Mesenchymal stem cell (in vitro differentiated cells and primary cell): Measurements from ENCODE around the gene ERMAP.

Source experiments
- DNase-seq: peaks from one replicate; pipeline ENCODE4 v3.0.0-alpha.2; 2013
- H2AFZ ChIP-seq: one replicate; pipeline ENCODE4 v1.6.1; 2013; ENCODE audit warnings: low read depth, mild to moderate bottlenecking, control low read depth, inconsistent platforms, low read length, moderate library complexity
- H2AK5ac ChIP-seq: 2 replicates; pipeline ENCODE4 v1.6.1; 2013; ENCODE audit warnings: low read length, moderate library complexity, mild to moderate bottlenecking, inconsistent platforms; ENCODE audit not compliant: severe bottlenecking
- H2BK120ac ChIP-seq: one replicate; pipeline ENCODE4 v1.6.1; 2013; ENCODE audit warnings: low read depth, mild to moderate bottlenecking, inconsistent platforms, low read length, moderate library complexity
- H2BK12ac ChIP-seq, 2 experiments: one replicate each; pipeline ENCODE4 v1.6.1; 2013; ENCODE audit warnings: inconsistent platforms in 2 of 2, low read length in 2 of 2, mild to moderate bottlenecking in 2 of 2, moderate library complexity in 2 of 2, control low read depth in 1 of 2
- H2BK15ac ChIP-seq: one replicate; pipeline ENCODE4 v1.6.1; 2013; ENCODE audit warnings: mild to moderate bottlenecking, low read depth, inconsistent platforms; ENCODE audit not compliant: poor library complexity, severe bottlenecking
- H2BK5ac ChIP-seq: 2 replicates; pipeline ENCODE4 v1.6.1; 2013; ENCODE audit warnings: low read depth, mild to moderate bottlenecking, low read length, control low read depth, inconsistent platforms; ENCODE audit not compliant: poor library complexity, severe bottlenecking
- H3K14ac ChIP-seq, 2 experiments: one replicate each; pipeline ENCODE4 v1.6.1; 2013; ENCODE audit warnings: inconsistent platforms in 2 of 2, low read length in 2 of 2, control low read depth in 1 of 2, mild to moderate bottlenecking in 1 of 2, moderate library complexity in 1 of 2
- H3K18ac ChIP-seq, 2 experiments: one replicate each; pipeline ENCODE4 v1.6.1; 2013; ENCODE audit warnings: inconsistent platforms in 2 of 2, low read length in 2 of 2, control low read depth in 1 of 2, low read depth in 1 of 2, mild to moderate bottlenecking in 1 of 2
- H3K23ac ChIP-seq, 2 experiments: one replicate each; pipeline ENCODE4 v1.6.1; 2013; ENCODE audit warnings: inconsistent platforms in 2 of 2, low read length in 2 of 2, mild to moderate bottlenecking in 2 of 2, moderate library complexity in 2 of 2, control low read depth in 1 of 2
- H3K27ac ChIP-seq: 2 replicates; pipeline ENCODE4 v1.5.1; 2013; ENCODE audit warnings: mild to moderate bottlenecking, moderate library complexity, low read length, control low read depth, inconsistent platforms; ENCODE audit not compliant: poor library complexity, severe bottlenecking
- H3K27me3 ChIP-seq, 2 experiments: 2 replicates each; pipeline versions ENCODE4 v1.6.1 to v1.7.0; 2013; ENCODE audit warnings: low read length in 2 of 2, mild to moderate bottlenecking in 2 of 2, moderate library complexity in 2 of 2, control low read depth in 1 of 2, inconsistent platforms in 1 of 2; ENCODE audit not compliant: control insufficient read depth in 1 of 2, insufficient read depth in 1 of 2
- H3K36me3 ChIP-seq, 2 experiments: 2 replicates each; pipeline versions ENCODE4 v1.6.1 to v1.7.0; 2013; ENCODE audit warnings: low read length in 2 of 2, control low read depth in 1 of 2, inconsistent platforms in 1 of 2, low read depth in 1 of 2, mild to moderate bottlenecking in 1 of 2; ENCODE audit not compliant: insufficient read depth in 2 of 2, control insufficient read depth in 1 of 2
- H3K4ac ChIP-seq, 2 experiments: one replicate each; pipeline ENCODE4 v1.6.1; 2013; ENCODE audit warnings: inconsistent platforms in 2 of 2, low read length in 2 of 2, mild to moderate bottlenecking in 2 of 2, moderate library complexity in 2 of 2, control low read depth in 1 of 2, low read depth in 1 of 2
- H3K4me1 ChIP-seq: 2 replicates; pipeline ENCODE4 v1.6.1; 2013; ENCODE audit warnings: low read depth, low read length, control low read depth; ENCODE audit not compliant: control insufficient read depth, insufficient read depth
- H3K4me2 ChIP-seq: 2 replicates; pipeline ENCODE4 v1.6.1; 2013; ENCODE audit warnings: low read length, mild to moderate bottlenecking, inconsistent platforms; ENCODE audit not compliant: poor library complexity, severe bottlenecking
- H3K4me3 ChIP-seq, 2 experiments: 2 replicates each; pipeline versions ENCODE4 v1.5.1 to v1.7.0; 2013; ENCODE audit warnings: low read length in 2 of 2, mild to moderate bottlenecking in 2 of 2, control low read depth in 1 of 2, low read depth in 1 of 2; ENCODE audit not compliant: insufficient read depth in 1 of 2
- H3K79me1 ChIP-seq: replicated peaks from 2 replicates; pipeline ENCODE4 v1.6.1; 2013; ENCODE audit warnings: mild to moderate bottlenecking, control low read depth, low read length, inconsistent platforms; ENCODE audit not compliant: poor library complexity, severe bottlenecking
- H3K9ac ChIP-seq: 2 replicates; pipeline ENCODE4 v1.7.0; 2013; ENCODE audit warnings: mild to moderate bottlenecking, low read length, moderate library complexity
- H3K9me3 ChIP-seq: 2 replicates; pipeline ENCODE4 v1.7.0; 2013; ENCODE audit warnings: mild to moderate bottlenecking, low read length; ENCODE audit not compliant: control insufficient read depth
- H4K8ac ChIP-seq: one replicate; pipeline ENCODE4 v1.6.1; 2013; ENCODE audit warnings: inconsistent platforms, mild to moderate bottlenecking, low read length, moderate library complexity
- H4K91ac ChIP-seq: one replicate; pipeline ENCODE4 v1.6.1; 2013; ENCODE audit warnings: mild to moderate bottlenecking, low read length, inconsistent platforms
- WGBS: methylation state at CpG from one replicate; pipeline ENCODE4 v1.1.7; 2013; ENCODE audit warnings: mixed read lengths; 5-methylcytosine and 5-hydroxymethylcytosine counted together

Gene ERMAP

DNA sequence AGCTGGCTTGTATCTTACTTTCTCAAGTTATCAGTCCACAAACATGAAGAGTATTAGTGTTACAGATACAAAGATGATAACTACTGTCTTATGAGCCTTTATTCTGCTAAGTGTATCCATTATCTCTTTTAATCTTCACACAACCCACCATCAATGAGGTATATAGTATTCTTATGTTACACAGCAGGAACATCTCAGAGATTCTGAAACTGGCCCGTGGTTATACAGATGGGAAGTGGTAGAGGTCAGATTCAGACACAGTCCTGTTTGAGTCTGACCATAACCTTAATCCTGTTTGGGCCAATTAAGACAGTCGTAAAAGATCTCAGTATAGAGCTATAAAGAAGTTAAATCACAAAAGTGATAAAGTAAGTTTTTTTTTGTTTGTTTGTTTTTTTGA lies 37.2 kb upstream of the ERMAP start:
- H4K91ac ChIP-seq: no peak overlapping the region
- H3K27ac ChIP-seq: no peak overlapping the region
- H3K36me3 ChIP-seq: peaks cover 30 to 70% of the 10 kb centered on the region in 2 experiments
- H3K18ac ChIP-seq: no peak overlapping the region
- no peak overlapping the region for H2BK12ac ChIP-seq
- 87% methylated on average over 2 of the region's 2 CpGs for WGBS
- H2BK5ac ChIP-seq: no peak overlapping the region
- H2BK15ac ChIP-seq: no peak overlapping the region
- no peak overlapping the region for H3K9ac ChIP-seq
- H3K23ac ChIP-seq: no peak overlapping the region
- H3K4ac ChIP-seq: no peak overlapping the region
- no peak overlapping the region for H3K4me2 ChIP-seq
- H3K27me3 ChIP-seq: no peaks in the 10 kb centered on the region
- H3K79me1 ChIP-seq: peaks cover 15% of the 10 kb centered on the region
- H4K8ac ChIP-seq: no peak overlapping the region
- H2BK120ac ChIP-seq: no peak overlapping the region
- no peak overlapping the region for H2AFZ ChIP-seq
- no peak overlapping the region for H3K4me3 ChIP-seq
- no peaks in the 10 kb centered on the region for H3K4me1 ChIP-seq
- DNase-seq: no peak
- H2AK5ac ChIP-seq: no peak overlapping the region
- no peak overlapping the region for H3K14ac ChIP-seq
- no peaks in the 10 kb centered on the region for H3K9me3 ChIP-seq

DNA sequence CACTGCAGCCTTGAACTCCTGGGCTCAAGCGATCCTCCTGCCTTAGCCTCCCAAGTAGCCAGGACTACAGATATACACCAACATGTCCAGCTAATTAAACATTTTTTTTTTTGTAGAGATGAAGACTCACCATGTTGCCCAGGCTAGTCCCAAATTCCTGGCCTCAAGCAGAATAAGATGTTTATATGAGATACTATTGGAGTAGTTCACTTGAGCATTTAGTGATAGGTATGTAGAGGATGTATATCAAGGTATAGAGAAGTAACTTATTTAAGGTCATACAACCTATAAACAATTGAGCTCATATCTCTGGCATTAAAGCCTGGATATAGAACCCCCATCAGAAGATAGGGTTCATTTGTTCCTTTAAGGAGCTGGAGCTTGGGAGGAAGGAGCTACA lies 36.7 kb upstream of the ERMAP start:
- Histone ChIP-seq H2AK5ac (no peak overlapping the region), H3K9me3 (no peaks in the 10 kb centered on the region), H4K8ac (no peak overlapping the region), H3K23ac (no peak overlapping the region), H3K18ac (no peak overlapping the region), H2BK120ac (no peak overlapping the region), H3K4me2 (no peak overlapping the region), H3K79me1 (peaks cover 14% of the 10 kb centered on the region), H2AFZ (no peak overlapping the region), H2BK5ac (no peak overlapping the region), H3K14ac (no peak overlapping the region), H3K9ac (no peak overlapping the region), H2BK12ac (no peak overlapping the region), H3K27me3 (no peaks in the 10 kb centered on the region), H2BK15ac (no peak overlapping the region), H3K4me1 (no peaks in the 10 kb centered on the region), H3K36me3 (peaks cover 31 to 66% of the 10 kb centered on the region in 2 experiments), H3K27ac (no peak overlapping the region), H4K91ac (no peak overlapping the region), H3K4me3 (no peak overlapping the region), H3K4ac (no peak overlapping the region)
- WGBS: 100% methylated on average over 1 of the region's 1 CpG
- no peak for DNase-seq

DNA sequence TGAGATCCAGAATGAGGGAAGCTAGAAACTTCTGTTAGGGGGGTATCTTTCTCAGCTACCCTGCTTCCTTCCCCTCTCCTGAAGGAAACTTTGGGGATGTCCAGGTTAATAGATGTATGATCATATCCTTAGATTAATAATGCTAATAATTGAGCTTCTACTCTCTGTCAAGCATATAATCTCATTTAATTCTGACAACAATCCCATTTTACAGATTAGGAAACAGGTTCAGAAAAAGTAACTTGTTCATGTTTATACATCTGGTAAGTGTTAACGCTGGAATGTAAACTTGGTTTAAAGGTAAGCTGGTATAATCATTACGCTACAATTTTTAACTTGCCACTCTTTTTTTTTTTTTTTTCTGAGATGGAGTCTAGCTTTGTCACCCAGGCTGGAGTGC lies 33.8 kb upstream of the ERMAP start:
- Histone ChIP-seq H2BK120ac (no peak overlapping the region), H3K9me3 (no peaks in the 10 kb centered on the region), H3K79me1 (peaks cover 11% of the 10 kb centered on the region), H4K8ac (no peak overlapping the region), H3K23ac (no peak overlapping the region), H3K27ac (no peak overlapping the region), H3K18ac (no peak overlapping the region), H4K91ac (no peak overlapping the region), H3K4me3 (no peak overlapping the region), H2BK15ac (no peak overlapping the region), H3K9ac (no peak overlapping the region), H3K4ac (no peak overlapping the region), H2AFZ (no peak overlapping the region), H3K14ac (no peak overlapping the region), H2BK5ac (no peak overlapping the region), H3K4me1 (no peaks in the 10 kb centered on the region), H2AK5ac (no peak overlapping the region), H2BK12ac (no peak overlapping the region), H3K4me2 (no peak overlapping the region), H3K36me3 (peaks cover 26 to 39% of the 10 kb centered on the region in 2 experiments), H3K27me3 (peaks cover 0 to 6% of the 10 kb centered on the region in 2 experiments)
- 88% methylated on average over 2 of the region's 2 CpGs for WGBS
- no peak for DNase-seq

DNA sequence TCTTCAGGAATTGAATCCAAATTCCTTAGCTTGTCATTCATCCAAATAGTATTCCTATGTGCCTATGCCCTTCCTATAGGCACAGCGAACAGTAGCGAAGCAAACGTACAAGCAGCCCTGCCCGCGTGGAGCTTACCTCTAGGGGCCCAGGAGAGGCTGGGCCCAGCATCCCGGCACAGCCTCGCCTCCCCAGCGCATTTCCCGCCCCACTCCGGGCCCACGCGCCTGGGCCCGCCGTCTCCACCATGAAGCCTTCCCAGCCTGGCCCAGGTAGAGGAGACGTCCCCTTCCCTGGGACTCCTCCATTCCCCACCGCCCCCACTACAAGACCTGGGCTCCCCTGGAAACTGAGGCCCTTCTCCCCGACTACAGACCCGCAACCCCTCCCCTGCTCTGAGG lies 32.4 kb upstream of the ERMAP start:
- Histone ChIP-seq H3K18ac (no peak overlapping the region), H2BK15ac (no peak overlapping the region), H2AK5ac (no peak overlapping the region), H3K9ac (no peak overlapping the region), H3K9me3 (no peaks in the 10 kb centered on the region), H3K4me2 (no peak overlapping the region), H3K4ac (no peak overlapping the region), H2BK5ac (no peak overlapping the region), H2BK12ac (no peak overlapping the region), H3K36me3 (peaks cover 26 to 30% of the 10 kb centered on the region in 2 experiments), H3K27me3 (peaks cover 0 to 6% of the 10 kb centered on the region in 2 experiments), H3K4me1 (no peaks in the 10 kb centered on the region), H3K27ac (no peak overlapping the region), H4K91ac (peak overlapping the region; percentile 15), H3K14ac (no peak overlapping the region), H2AFZ (no peak overlapping the region), H4K8ac (no peak overlapping the region), H3K4me3 (no peak overlapping the region), H3K23ac (no peak overlapping the region), H3K79me1 (peaks cover 5% of the 10 kb centered on the region), H2BK120ac (no peak overlapping the region)
- DNase-seq: no peak
- 93% methylated on average over 14 of the region's 18 CpGs for WGBS
